Suppressor macrophage treated with lipopolysaccharide for 4 hours (primary cell): ENCODE measurements around the gene SLC7A8.
A peak's percentile ranks its signal among the peaks of the same experiment; 100 is the strongest.

Source experiments
- DNase-seq: peaks from one replicate; pipeline ENCODE4 v3.0.0-alpha.2; 2020

SLC7A8 gene

GRCh38 chr14:23182372-23183157 is 895 bp downstream of the SLC7A8 start:
- DNase-seq: no peak

- DNase-seq: no peak
These were observed 1.5 kb downstream of the SLC7A8 start for GRCh38 chr14:23181946-23182345.

- no peak for DNase-seq
These were observed 2.0 kb downstream of the SLC7A8 start for GRCh38 chr14:23181453-23181852.

GRCh38 chr14:23177181-23177580 is 6.3 kb downstream of the SLC7A8 start:
- no peak for DNase-seq

- DNase-seq: no peak
These were observed 7.6 kb downstream of the SLC7A8 start for GRCh38 chr14:23175823-23176222.

- DNase-seq: peak; percentile 81
These were observed 8.9 kb downstream of the SLC7A8 start for GRCh38 chr14:23174296-23175184.

- DNase-seq: no peak
These were observed 9.7 kb downstream of the SLC7A8 start for GRCh38 chr14:23173796-23174195.

- DNase-seq: peak; percentile 88
These were observed 10.4 kb downstream of the SLC7A8 start for GRCh38 chr14:23173031-23173430.

- no peak for DNase-seq
These were observed 10.9 kb downstream of the SLC7A8 start for GRCh38 chr14:23172574-23172973.

- DNase-seq: no peak
These were observed 11.4 kb downstream of the SLC7A8 start for GRCh38 chr14:23172096-23172495.

GRCh38 chr14:23171222-23171975 is 12.1 kb downstream of the SLC7A8 start:
- DNase-seq: no peak

GRCh38 chr14:23169622-23170021 is 13.8 kb downstream of the SLC7A8 start:
- DNase-seq: no peak

GRCh38 chr14:23168246-23168645 is 15.2 kb downstream of the SLC7A8 start:
- no peak for DNase-seq

- DNase-seq: peak; percentile 37
These were observed 16.2 kb downstream of the SLC7A8 start for GRCh38 chr14:23167116-23167847.

- no peak for DNase-seq
These were observed 18.5 kb downstream of the SLC7A8 start for GRCh38 chr14:23164949-23165348.

- no peak for DNase-seq
These were observed 19.2 kb downstream of the SLC7A8 start for GRCh38 chr14:23164250-23164649.

- DNase-seq: no peak
These were observed 19.6 kb downstream of the SLC7A8 start for GRCh38 chr14:23163830-23164229.

- no peak for DNase-seq
These were observed 20.7 kb downstream of the SLC7A8 start for GRCh38 chr14:23162800-23163199.

- DNase-seq: no peak
These were observed 21.5 kb downstream of the SLC7A8 start for GRCh38 chr14:23162005-23162404.

- DNase-seq: peak; percentile 89
These were observed 22.4 kb downstream of the SLC7A8 start for GRCh38 chr14:23160924-23161522.

- no peak for DNase-seq
These were observed 23.9 kb downstream of the SLC7A8 start for GRCh38 chr14:23159532-23159931.

GRCh38 chr14:23158779-23159178 is 24.7 kb downstream of the SLC7A8 start:
- no peak for DNase-seq
